Heart left ventricle (tissue), 13 donors: Measurements from ENCODE around the gene NPTXR.

Experiments
- CTCF ChIP-seq, 12 donors: fragments of 200-600 bp; sonication (generic) in 4 of 12; IDR thresholded peaks; one replicate each; pipeline versions ENCODE4 v1.5.0 to v1.8.0; 2018 to 2022; ENCODE audit warnings: antibody characterized with exemption in 12 of 12, mild to moderate bottlenecking in 5 of 12
- POLR2A ChIP-seq, 2 donors: fragments of 450-650 bp; IDR thresholded peaks; one replicate each; pipeline ENCODE4 v1.6.1; 2017; ENCODE audit warnings: antibody characterized with exemption in 2 of 2, mild to moderate bottlenecking in 2 of 2, moderate library complexity in 2 of 2
- donor health status: ischemic (EF 13 %, LVEDD 7.1; RV severe dilation, severe dysfunction).
- donor health status: DM: no; HTN: yes; CAD: no.
- donor health status: DM: no; HTN: no; CAD: no.
- donor health status: ischemic (EF 25% LVEDD 6.9; RV normal size, moderate dysfunction).
- donor health status: ischemic (EF 25% LVEDD 5.7; RV mildly dilated, moderate dysfunction).
- donor health status: ischemic (EF 35%, LVEDD 5.7; RV mildly dilated, moderate dysfunction).
- donor health status: nonischemic (EF 11% LVEDD 7.7; RV severe dilation, severe dysfunction).
- donor health status: DM: yes; HTN: yes; CAD: no.
- donor health status: PGD.
- donor health status: ischemic (EF 29% LVEDD 5.4; RV normal size, mild dysfunction).
- donor health status: nonischemic (EF 23%, LVEDD 6.1; RV moderate dilation, normal function).

- TF ChIP-seq CTCF (IDR thresholded peaks at IDR 0.05) = no peak
- TF ChIP-seq POLR2A (IDR thresholded peaks at IDR 0.05) = no peak
These were observed 47.4 kb upstream of the NPTXR start for GRCh38 chr22:38891256-38891655.
